22Rv1 (cell line): ENCODE data around the gene KCNG4.
"Not testable (repeated sequence)": the region's sequence is repeated elsewhere in the genome, so short reads cannot be mapped to it uniquely, and the experiment has no call there.

Experiments
- H3K27ac ChIP-seq: fragments of 450-650 bp; 2 replicates; pipeline ENCODE4 v1.5.1; 2017
- CTCF ChIP-seq: fragments of 450-650 bp; IDR thresholded peaks from 2 replicates; pipeline ENCODE4 v1.5.1; 2017; ENCODE audit warnings: mild to moderate bottlenecking
- ZFX ChIP-seq: fragments of 450-650 bp; IDR thresholded peaks from 2 replicates; pipeline ENCODE4 v1.6.1; 2017; ENCODE audit warnings: antibody characterized with exemption, borderline replicate concordance

The KCNG4 gene

GRCh38 chr16:84207879-84208278 lies 31.9 kb downstream of the KCNG4 start:
- TF ChIP-seq ZFX: no peak
- TF ChIP-seq CTCF: no peak

GRCh38 chr16:84207251-84207650 lies 32.6 kb downstream of the KCNG4 start:
- H3K27ac ChIP-seq: no peak overlapping the region
- TF ChIP-seq ZFX (no peak), CTCF (no peak)

More at GRCh38 chr16:84207879-84208278, 31.9 kb downstream of the KCNG4 start:
- no peak overlapping the region for H3K27ac ChIP-seq

GRCh38 chr16:84205976-84206691 lies 33.7 kb downstream of the KCNG4 start:
- no peak for TF ChIP-seq CTCF
- no peak for TF ChIP-seq ZFX

GRCh38 chr16:84205123-84205522 lies 34.7 kb downstream of the KCNG4 start:
- not testable (repeated sequence) for H3K27ac ChIP-seq

More at GRCh38 chr16:84205976-84206691, 33.7 kb downstream of the KCNG4 start:
- no peak overlapping the region for H3K27ac ChIP-seq

- H3K27ac ChIP-seq: not testable (repeated sequence)
Measured at GRCh38 chr16:84204551-84204950, 35.3 kb downstream of the KCNG4 start.

- TF ChIP-seq ZFX: no peak
- TF ChIP-seq CTCF: no peak
- no peak overlapping the region for H3K27ac ChIP-seq
Measured at GRCh38 chr16:84199861-84200260, 40.0 kb downstream of the KCNG4 start.

GRCh38 chr16:84199097-84199496 lies 40.7 kb downstream of the KCNG4 start:
- H3K27ac ChIP-seq: no peak overlapping the region
- TF ChIP-seq CTCF: no peak
- no peak for TF ChIP-seq ZFX

- TF ChIP-seq ZFX: no peak
- TF ChIP-seq CTCF: no peak
- no peak overlapping the region for H3K27ac ChIP-seq
Measured at GRCh38 chr16:84198401-84198800, 41.4 kb downstream of the KCNG4 start.
